ENCODE measurements around the gene BLOC1S1. TPM values are rescaled to one million over a fixed set of nuclear protein-coding genes. Genes with fewer than 3 reads are reported as not detected.

BLOC1S1 gene
- total RNA-seq, 1 donor from 2014 or later: 173 TPM

GRCh38 chr12:55724940-55725309 is 9.1 kb downstream of the BLOC1S1 start:
- peaks cover 51% of the 10 kb centered on the region for H3K4me1 ChIP-seq
- intact Hi-C loops (cut with DNase I): loop anchor here (5.0 kb wide), 1 partner anchor 207 kb away; the partner anchor contains the start of gene DGKA
- H3K36me3 ChIP-seq: peaks cover 0 to 24% of the 10 kb centered on the region in 2 donors
- no peak overlapping the region for H3K4me3 ChIP-seq
- no peaks in the 10 kb centered on the region for H3K27me3 ChIP-seq
- TF ChIP-seq, protein P1, sequence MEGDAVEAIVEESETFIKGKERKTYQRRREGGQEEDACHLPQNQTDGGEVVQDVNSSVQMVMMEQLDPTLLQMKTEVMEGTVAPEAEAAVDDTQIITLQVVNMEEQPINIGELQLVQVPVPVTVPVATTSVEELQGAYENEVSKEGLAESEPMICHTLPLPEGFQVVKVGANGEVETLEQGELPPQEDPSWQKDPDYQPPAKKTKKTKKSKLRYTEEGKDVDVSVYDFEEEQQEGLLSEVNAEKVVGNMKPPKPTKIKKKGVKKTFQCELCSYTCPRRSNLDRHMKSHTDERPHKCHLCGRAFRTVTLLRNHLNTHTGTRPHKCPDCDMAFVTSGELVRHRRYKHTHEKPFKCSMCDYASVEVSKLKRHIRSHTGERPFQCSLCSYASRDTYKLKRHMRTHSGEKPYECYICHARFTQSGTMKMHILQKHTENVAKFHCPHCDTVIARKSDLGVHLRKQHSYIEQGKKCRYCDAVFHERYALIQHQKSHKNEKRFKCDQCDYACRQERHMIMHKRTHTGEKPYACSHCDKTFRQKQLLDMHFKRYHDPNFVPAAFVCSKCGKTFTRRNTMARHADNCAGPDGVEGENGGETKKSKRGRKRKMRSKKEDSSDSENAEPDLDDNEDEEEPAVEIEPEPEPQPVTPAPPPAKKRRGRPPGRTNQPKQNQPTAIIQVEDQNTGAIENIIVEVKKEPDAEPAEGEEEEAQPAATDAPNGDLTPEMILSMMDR (IDR thresholded peaks at IDR 0.05): no peak
- TF ChIP-seq POLR2A (IDR thresholded peaks at IDR 0.05) (no peak), POLR2AphosphoS5 (IDR thresholded peaks at IDR 0.05; ENCODE audit: insufficient read depth in 1 of 2, low read depth in 1 of 2) (no peak)
- H3K9me3 ChIP-seq: no peaks in the 10 kb centered on the region
- H3K27ac ChIP-seq: no peak overlapping the region
- DNase-seq (ENCODE audit: extremely low spot score in 2 of 2): peak in 1 of 2 donors; percentile 74

GRCh38 chr12:55725556-55725955 is 9.7 kb downstream of the BLOC1S1 start:
- no peak for DNase-seq (ENCODE audit: extremely low spot score in 2 of 2)
- peaks cover 0 to 24% of the 10 kb centered on the region in 2 donors for H3K36me3 ChIP-seq
- no peak overlapping the region for H3K27ac ChIP-seq
- intact Hi-C loops (cut with DNase I): loop anchor here (5.0 kb wide), 1 partner anchor 207 kb away; the partner anchor contains the start of gene DGKA
- TF ChIP-seq, protein P1 (IDR thresholded peaks at IDR 0.05): no peak
- TF ChIP-seq POLR2AphosphoS5 (IDR thresholded peaks at IDR 0.05; ENCODE audit: insufficient read depth in 1 of 2, low read depth in 1 of 2): no peak
- TF ChIP-seq POLR2A (IDR thresholded peaks at IDR 0.05): no peak
- H3K27me3 ChIP-seq: no peaks in the 10 kb centered on the region
- peaks cover 51% of the 10 kb centered on the region for H3K4me1 ChIP-seq
- no peak overlapping the region for H3K4me3 ChIP-seq
- no peaks in the 10 kb centered on the region for H3K9me3 ChIP-seq

- Histone ChIP-seq H3K36me3 (peaks cover 0 to 24% of the 10 kb centered on the region in 2 donors), H3K27ac (peak overlapping the region; percentile 100), H3K9me3 (no peaks in the 10 kb centered on the region), H3K4me1 (peaks cover 46% of the 10 kb centered on the region), H3K4me3 (peak overlapping the region; percentile 67 to 81), H3K27me3 (no peaks in the 10 kb centered on the region)
- no peak for DNase-seq (ENCODE audit: extremely low spot score in 2 of 2)
- intact Hi-C loops (cut with DNase I): loop anchor here (5.0 kb wide), 1 partner anchor 205 kb away; the partner anchor contains the start of gene DGKA
- TF ChIP-seq POLR2AphosphoS5 (IDR thresholded peaks at IDR 0.05; ENCODE audit: insufficient read depth in 1 of 2, low read depth in 1 of 2) (no peak), POLR2A (IDR thresholded peaks at IDR 0.05) (no peak)
- TF ChIP-seq, protein P1 (IDR thresholded peaks at IDR 0.05): no peak
Observed at GRCh38 chr12:55726971-55727370, 11.1 kb downstream of the BLOC1S1 start.

DNA sequence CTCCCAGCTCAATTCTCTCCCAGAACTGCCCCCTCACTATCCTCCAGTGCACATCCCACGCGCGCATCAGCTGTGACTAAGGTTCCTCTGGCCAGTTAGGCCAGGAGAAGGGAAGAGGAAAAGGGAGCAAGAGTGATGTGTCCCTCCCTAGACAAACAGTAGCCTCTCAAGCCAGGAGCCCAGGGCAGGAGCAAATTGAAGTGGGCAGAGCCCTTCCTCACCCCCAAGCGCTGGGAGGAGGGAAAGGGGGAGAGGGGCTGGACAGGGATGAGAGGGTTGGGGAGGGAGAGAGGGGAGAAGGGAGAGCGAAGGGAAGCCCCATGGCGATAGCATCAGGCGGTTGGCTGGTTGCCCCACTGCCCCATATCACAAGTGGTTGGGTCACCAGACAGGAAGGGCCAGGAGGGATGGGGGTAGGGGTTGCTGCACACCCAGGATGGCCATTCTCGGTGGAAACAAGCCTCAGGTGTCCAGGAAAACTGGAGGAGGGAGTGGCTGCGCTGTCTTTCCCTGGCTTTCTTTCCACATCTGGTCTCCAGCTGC is 11.9 kb downstream of the BLOC1S1 start:
- TF ChIP-seq POLR2A (IDR thresholded peaks at IDR 0.05) (no peak), POLR2AphosphoS5 (IDR thresholded peaks at IDR 0.05; ENCODE audit: insufficient read depth in 1 of 2, low read depth in 1 of 2) (no peak)
- TF ChIP-seq, protein P1 (IDR thresholded peaks at IDR 0.05): no peak
- no peak for DNase-seq (ENCODE audit: extremely low spot score in 2 of 2)
- no peaks in the 10 kb centered on the region for H3K9me3 ChIP-seq
- peak overlapping the region; percentile 100 for H3K27ac ChIP-seq
- intact Hi-C loops (cut with DNase I): loop anchor here (5.0 kb wide), 1 partner anchor 205 kb away; the partner anchor contains the start of gene DGKA
- H3K4me1 ChIP-seq: peaks cover 46% of the 10 kb centered on the region
- no peaks in the 10 kb centered on the region for H3K27me3 ChIP-seq
- peak overlapping the region; percentile 67 to 81 for H3K4me3 ChIP-seq
- H3K36me3 ChIP-seq: peaks cover 0 to 24% of the 10 kb centered on the region in 2 donors

Measured in vagina (tissue), 2 donors.